CD14-positive monocyte (primary cell): ENCODE results near the gene ZNF549. TPM values are rescaled to one million over a fixed set of nuclear protein-coding genes. Genes with fewer than 3 reads are reported as not detected.

Experiments used
- DNase-seq, 3 donors: peaks; one replicate each; pipeline ENCODE4 v3.0.0-alpha.2; 2011 to 2022
- H2AFZ ChIP-seq: 2 replicates; pipeline ENCODE4 v1.6.0; 2012; ENCODE audit warnings: mild to moderate bottlenecking, low read depth, low read length, inconsistent platforms; ENCODE audit not compliant: insufficient read depth, poor library complexity, severe bottlenecking
- H3K27ac ChIP-seq, 2 donors: 1 replicate in 1 of 2; 2 replicates in 1 of 2; pipeline ENCODE4 v1.5.1; 2012 to 2013; ENCODE audit warnings: low read length in 2 of 2, control low read depth in 1 of 2, inconsistent platforms in 1 of 2, low read depth in 1 of 2, mild to moderate bottlenecking in 1 of 2
- H3K27me3 ChIP-seq, 2 donors: one replicate each; pipeline versions ENCODE4 v1.6.0 to v1.6.1; 2011 to 2013; ENCODE audit warnings: low read length in 2 of 2; ENCODE audit not compliant: control insufficient read depth in 2 of 2, insufficient read depth in 2 of 2
- H3K36me3 ChIP-seq, 2 donors: replicated peaks in 1 of 2; 1 replicate in 1 of 2; 2 replicates in 1 of 2; pipeline versions ENCODE4 v1.5.1 to v1.6.1; 2012 to 2013; ENCODE audit warnings: low read length in 2 of 2, control low read depth in 1 of 2, inconsistent platforms in 1 of 2, mild to moderate bottlenecking in 1 of 2; ENCODE audit not compliant: insufficient read depth in 2 of 2, control insufficient read depth in 1 of 2
- H3K4me1 ChIP-seq, 2 donors: 1 replicate in 1 of 2; 2 replicates in 1 of 2; pipeline versions ENCODE4 v1.5.1 to v1.6.1; 2012 to 2013; ENCODE audit warnings: low read length in 2 of 2, control low read depth in 1 of 2, inconsistent platforms in 1 of 2, mild to moderate bottlenecking in 1 of 2, moderate library complexity in 1 of 2; ENCODE audit not compliant: insufficient read depth in 2 of 2, control insufficient read depth in 1 of 2
- H3K4me2 ChIP-seq: replicated peaks from 2 replicates; pipeline ENCODE3; 2012; ENCODE audit warnings: low read length, moderate library complexity, mild to moderate bottlenecking; ENCODE audit not compliant: poor library complexity, severe bottlenecking; ENCODE audit errors: extremely low read depth
- H3K4me3 ChIP-seq, 3 experiments: fragments of 200-600 bp in 1 of 3; sonication (generic) in 1 of 3; replicated peaks in 1 of 3; 1 replicate in 2 of 3; 2 replicates in 1 of 3; pipeline ENCODE4 v1.5.1; 2011 to 2013; ENCODE audit warnings: low read length in 3 of 3, mild to moderate bottlenecking in 3 of 3, control low read depth in 2 of 3, low read depth in 2 of 3, inconsistent platforms in 1 of 3, moderate library complexity in 1 of 3
- H3K79me2 ChIP-seq: 2 replicates; pipeline ENCODE4 v1.6.0; 2012; ENCODE audit warnings: mild to moderate bottlenecking, control low read depth, inconsistent platforms, low read length, moderate library complexity; ENCODE audit not compliant: insufficient read depth
- H3K9ac ChIP-seq: 2 replicates; pipeline ENCODE4 v1.6.0; 2017; ENCODE audit warnings: low read length, mild to moderate bottlenecking; ENCODE audit not compliant: insufficient read depth, poor library complexity, severe bottlenecking
- H3K9me3 ChIP-seq, 2 donors: replicated peaks in 1 of 2; 1 replicate in 1 of 2; 2 replicates in 1 of 2; pipeline versions ENCODE4 v1.5.1 to v1.6.1; 2012 to 2013; ENCODE audit warnings: low read length in 2 of 2, control low read depth in 1 of 2; ENCODE audit not compliant: control insufficient read depth in 1 of 2, insufficient read depth in 1 of 2
- H4K20me1 ChIP-seq: 2 replicates; pipeline ENCODE4 v1.6.0; 2012; ENCODE audit warnings: mild to moderate bottlenecking, low read length, control low read depth, moderate library complexity; ENCODE audit not compliant: insufficient read depth
- H3K27ac Mint-ChIP-seq, 7 donors: one replicate each; pipeline ENCODE4 v1.8.0; 2020; ENCODE audit warnings: mild to moderate bottlenecking in 7 of 7, mixed read lengths in 7 of 7, moderate library complexity in 6 of 7, inconsistent platforms in 2 of 7
- H3K27me3 Mint-ChIP-seq, 3 donors: one replicate each; pipeline ENCODE4 v1.8.0; 2021 to 2022; ENCODE audit warnings: low read depth in 3 of 3, mild to moderate bottlenecking in 3 of 3, mixed read lengths in 3 of 3, moderate library complexity in 3 of 3, inconsistent platforms in 1 of 3
- H3K36me3 Mint-ChIP-seq, 2 donors: one replicate each; pipeline ENCODE4 v1.8.0; 2020; ENCODE audit warnings: mixed read lengths in 2 of 2, inconsistent platforms in 1 of 2, mild to moderate bottlenecking in 1 of 2
- H3K4me1 Mint-ChIP-seq: one replicate; pipeline ENCODE4 v1.8.0; 2020; ENCODE audit warnings: mild to moderate bottlenecking, mixed read lengths
- H3K4me3 Mint-ChIP-seq, 2 donors: one replicate each; pipeline ENCODE4 v1.8.0; 2020; ENCODE audit warnings: mild to moderate bottlenecking in 2 of 2, mixed read lengths in 2 of 2, moderate library complexity in 1 of 2
- H3K9me3 Mint-ChIP-seq, 7 donors: one replicate each; pipeline ENCODE4 v1.8.0; 2020 to 2022; ENCODE audit warnings: mixed read lengths in 7 of 7, mild to moderate bottlenecking in 6 of 7, moderate library complexity in 6 of 7, inconsistent platforms in 2 of 7
- WGBS: methylation state at CpG from one replicate; pipeline ENCODE4 v1.1.5; 2013; ENCODE audit warnings: missing lambda C conversion rate; ENCODE audit not compliant: insufficient coverage; 5-methylcytosine and 5-hydroxymethylcytosine counted together
- intact Hi-C, 2 donors: fragments of 100-400 bp; cut with micrococcal nuclease; formaldehyde crosslinking; loops; one replicate each; pipeline versions ENCODE4 v1.15.0 to v1.15.1; 2023
- polyA plus RNA-seq, 3 donors: library from polyadenylated mRNA; depleted of rRNA in 1 of 3; unstranded in 2 of 3; stranded (reverse) in 1 of 3; fragments of 300-500 nt in 2 of 3; fragments of >200 nt in 1 of 3; fragmentation: Illumina TruSeq in 2 of 3; gene quantifications; 1 replicate in 2 of 3; 2 replicates in 1 of 3; pipeline ENCODE4 v1.2.3, GENCODE V29; 2012 to 2021
- TF ChIP-seq, protein P1 (sequence below): fragments of 200-600 bp; IDR thresholded peaks from one replicate; pipeline ENCODE4 v1.8.0; 2022; ENCODE audit warnings: antibody characterized with exemption, mild to moderate bottlenecking

ZNF549 gene
- polyA plus RNA-seq, 3 donors, result 0.54 to 1.5 (median 0.74) TPM

- intact Hi-C loops, result no loop called here
- Histone ChIP-seq H3K9me3 (peaks cover 74 to 93% of the 10 kb centered on the region in 2 donors), H3K79me2 (no peaks in the 10 kb centered on the region), H2AFZ (no peak overlapping the region), H3K36me3 (peaks cover 33 to 55% of the 10 kb centered on the region in 2 donors), H4K20me1 (no peaks in the 10 kb centered on the region), H3K27me3 (no peaks in the 10 kb centered on the region), H3K9ac (no peak overlapping the region), H3K4me2 (no peak overlapping the region), H3K4me3 (no peak overlapping the region), H3K4me1 (no peaks in the 10 kb centered on the region), H3K27ac (no peak overlapping the region)
- WGBS, result 63% methylated on average over 3 of the region's 4 CpGs
- no peak overlapping the region for H3K27ac Mint-ChIP-seq
- peaks cover 62 to 71% of the 10 kb centered on the region in 2 donors for H3K36me3 Mint-ChIP-seq
- no peaks in the 10 kb centered on the region for H3K4me1 Mint-ChIP-seq
- TF ChIP-seq, protein P1, sequence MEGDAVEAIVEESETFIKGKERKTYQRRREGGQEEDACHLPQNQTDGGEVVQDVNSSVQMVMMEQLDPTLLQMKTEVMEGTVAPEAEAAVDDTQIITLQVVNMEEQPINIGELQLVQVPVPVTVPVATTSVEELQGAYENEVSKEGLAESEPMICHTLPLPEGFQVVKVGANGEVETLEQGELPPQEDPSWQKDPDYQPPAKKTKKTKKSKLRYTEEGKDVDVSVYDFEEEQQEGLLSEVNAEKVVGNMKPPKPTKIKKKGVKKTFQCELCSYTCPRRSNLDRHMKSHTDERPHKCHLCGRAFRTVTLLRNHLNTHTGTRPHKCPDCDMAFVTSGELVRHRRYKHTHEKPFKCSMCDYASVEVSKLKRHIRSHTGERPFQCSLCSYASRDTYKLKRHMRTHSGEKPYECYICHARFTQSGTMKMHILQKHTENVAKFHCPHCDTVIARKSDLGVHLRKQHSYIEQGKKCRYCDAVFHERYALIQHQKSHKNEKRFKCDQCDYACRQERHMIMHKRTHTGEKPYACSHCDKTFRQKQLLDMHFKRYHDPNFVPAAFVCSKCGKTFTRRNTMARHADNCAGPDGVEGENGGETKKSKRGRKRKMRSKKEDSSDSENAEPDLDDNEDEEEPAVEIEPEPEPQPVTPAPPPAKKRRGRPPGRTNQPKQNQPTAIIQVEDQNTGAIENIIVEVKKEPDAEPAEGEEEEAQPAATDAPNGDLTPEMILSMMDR, result no peak
- H3K4me3 Mint-ChIP-seq, result no peak overlapping the region
- H3K9me3 Mint-ChIP-seq, result peaks cover 62 to 94% (median 87%) of the 10 kb centered on the region in 7 donors
- H3K27me3 Mint-ChIP-seq, result no peaks in the 10 kb centered on the region
- no peak for DNase-seq
These were observed 21.0 kb upstream of the ZNF549 start for GRCh38 chr19:57506163-57506562.

DNA sequence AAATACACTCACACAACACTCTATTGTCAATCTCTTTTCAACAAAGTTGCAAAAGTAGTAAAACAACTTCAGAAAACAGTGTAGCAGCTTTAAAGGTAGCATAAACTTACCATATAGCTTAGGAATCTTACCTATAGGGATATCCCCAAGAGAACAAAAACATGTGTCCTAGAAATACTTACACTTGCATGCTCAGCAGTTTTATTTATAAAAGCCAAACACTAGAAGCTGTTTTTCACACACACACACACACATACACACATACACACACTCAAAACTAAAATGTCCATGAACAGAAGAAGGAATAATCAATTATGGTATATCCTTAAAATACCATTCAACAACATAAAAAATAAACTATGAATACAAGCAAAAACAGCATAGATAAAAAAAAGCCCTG is 15.7 kb upstream of the ZNF549 start:
- Histone ChIP-seq H3K27ac (no peak overlapping the region), H3K79me2 (no peaks in the 10 kb centered on the region), H4K20me1 (no peaks in the 10 kb centered on the region), H3K4me2 (no peak overlapping the region), H3K9me3 (peaks cover 52 to 96% of the 10 kb centered on the region in 2 donors), H3K36me3 (peaks cover 10 to 45% of the 10 kb centered on the region in 2 donors), H3K4me3 (no peak overlapping the region), H2AFZ (no peak overlapping the region), H3K9ac (no peak overlapping the region), H3K27me3 (no peaks in the 10 kb centered on the region), H3K4me1 (no peaks in the 10 kb centered on the region)
- Mint-ChIP-seq H3K4me3 (no peak overlapping the region), H3K9me3 (peaks cover 39 to 91% (median 83%) of the 10 kb centered on the region in 7 donors), H3K27me3 (no peaks in the 10 kb centered on the region), H3K36me3 (peaks cover 25 to 32% of the 10 kb centered on the region in 2 donors), H3K27ac (no peak overlapping the region), H3K4me1 (no peaks in the 10 kb centered on the region)
- intact Hi-C loops, result no loop called here
- no peak for DNase-seq
- TF ChIP-seq, protein P1, result no peak
